ENCODE results near the gene MARK4.

The MARK4 gene

GRCh38 chr19:45340232-45340898 lies 89.3 kb downstream of the MARK4 start, which contains the start of gene KLC3:
Gene KLC3 (plus strand): TSS chr19:45340750. CDS start chr19:45345542, 4,792 bp downstream.
- 9 to 15% methylated on average over 29 to 36 of the region's 50 CpGs for WGBS, 2 experiments (ENCODE audit: insufficient coverage in 2 of 2)
- H3K4me1 ChIP-seq (ENCODE audit: control insufficient read depth, insufficient read depth, low read length, poor library complexity, severe bottlenecking), result no peaks in the 10 kb centered on the region
- H3K9me3 ChIP-seq (ENCODE audit: control insufficient read depth, low read length), result no peaks in the 10 kb centered on the region
- H3K27ac ChIP-seq (ENCODE audit: low read depth, low read length, severe bottlenecking), result no peak within 1 kb of the TSS
- H3K36me3 ChIP-seq (ENCODE audit: control insufficient read depth, insufficient read depth, low read length), result no peaks in the 10 kb centered on the region
- peak within 1 kb of the TSS; percentile 36 for H3K4me3 ChIP-seq (ENCODE audit: extremely low read depth, insufficient read depth, low read length, poor library complexity, severe bottlenecking)

- Histone ChIP-seq H3K4me3 (ENCODE audit: extremely low read depth, insufficient read depth, low read length, poor library complexity, severe bottlenecking) (peak overlapping the region; percentile 36), H3K4me1 (ENCODE audit: control insufficient read depth, insufficient read depth, low read length, poor library complexity, severe bottlenecking) (no peaks in the 10 kb centered on the region), H3K36me3 (ENCODE audit: control insufficient read depth, insufficient read depth, low read length) (no peaks in the 10 kb centered on the region)
Measured at GRCh38 chr19:45340899-45341453, 89.9 kb downstream of the MARK4 start.

GRCh38 chr19:45342911-45343310 lies 91.8 kb downstream of the MARK4 start:
- H3K27ac ChIP-seq (ENCODE audit: low read depth, low read length, severe bottlenecking), result no peak overlapping the region
- no peaks in the 10 kb centered on the region for H3K4me1 ChIP-seq (ENCODE audit: control insufficient read depth, insufficient read depth, low read length, poor library complexity, severe bottlenecking)
- H3K9me3 ChIP-seq (ENCODE audit: control insufficient read depth, low read length), result no peaks in the 10 kb centered on the region
- WGBS, 2 experiments (ENCODE audit: insufficient coverage in 2 of 2), result 83 to 88% methylated on average over 11 of the region's 13 CpGs
- no peaks in the 10 kb centered on the region for H3K36me3 ChIP-seq (ENCODE audit: control insufficient read depth, insufficient read depth, low read length)
- H3K4me3 ChIP-seq (ENCODE audit: extremely low read depth, insufficient read depth, low read length, poor library complexity, severe bottlenecking), result no peak overlapping the region

More at GRCh38 chr19:45340899-45341453, 89.9 kb downstream of the MARK4 start:
- Histone ChIP-seq H3K9me3 (ENCODE audit: control insufficient read depth, low read length) (no peaks in the 10 kb centered on the region), H3K27ac (ENCODE audit: low read depth, low read length, severe bottlenecking) (no peak overlapping the region)
- WGBS, 2 experiments (ENCODE audit: insufficient coverage in 2 of 2), result 21 to 28% methylated on average over 13 to 25 of the region's 25 CpGs

- H3K27ac ChIP-seq (ENCODE audit: low read depth, low read length, severe bottlenecking), result no peak overlapping the region
- WGBS, 2 experiments (ENCODE audit: insufficient coverage in 2 of 2), result 75 to 81% methylated on average over 13 of the region's 15 CpGs
- H3K4me3 ChIP-seq (ENCODE audit: extremely low read depth, insufficient read depth, low read length, poor library complexity, severe bottlenecking), result no peak overlapping the region
- H3K36me3 ChIP-seq (ENCODE audit: control insufficient read depth, insufficient read depth, low read length), result no peaks in the 10 kb centered on the region
- no peaks in the 10 kb centered on the region for H3K9me3 ChIP-seq (ENCODE audit: control insufficient read depth, low read length)
- H3K4me1 ChIP-seq (ENCODE audit: control insufficient read depth, insufficient read depth, low read length, poor library complexity, severe bottlenecking), result no peaks in the 10 kb centered on the region
Measured at GRCh38 chr19:45344621-45345505, 93.8 kb downstream of the MARK4 start.

DNA sequence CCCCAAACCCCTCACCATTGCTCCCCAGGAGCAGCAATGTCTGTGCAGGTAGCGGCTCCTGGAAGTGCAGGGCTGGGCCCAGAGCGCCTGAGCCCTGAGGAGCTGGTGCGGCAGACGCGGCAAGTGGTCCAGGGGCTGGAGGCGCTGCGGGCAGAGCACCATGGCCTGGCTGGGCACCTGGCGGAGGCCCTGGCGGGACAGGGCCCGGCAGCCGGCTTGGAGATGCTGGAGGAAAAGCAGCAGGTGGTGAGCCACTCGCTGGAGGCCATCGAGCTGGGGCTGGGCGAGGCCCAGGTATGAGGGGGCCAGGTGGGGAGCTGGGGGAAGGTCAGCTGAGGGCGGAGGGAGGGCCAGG lies 94.4 kb downstream of the MARK4 start:
- WGBS, 2 experiments (ENCODE audit: insufficient coverage in 2 of 2), result 93 to 96% methylated on average over 13 to 14 of the region's 15 CpGs
- no peak overlapping the region for H3K4me3 ChIP-seq (ENCODE audit: extremely low read depth, insufficient read depth, low read length, poor library complexity, severe bottlenecking)

GRCh38 chr19:45346449-45346848 lies 95.4 kb downstream of the MARK4 start:
- Histone ChIP-seq H3K9me3 (ENCODE audit: control insufficient read depth, low read length) (no peaks in the 10 kb centered on the region), H3K36me3 (ENCODE audit: control insufficient read depth, insufficient read depth, low read length) (peaks cover 9% of the 10 kb centered on the region), H3K27ac (ENCODE audit: low read depth, low read length, severe bottlenecking) (no peak overlapping the region), H3K4me1 (ENCODE audit: control insufficient read depth, insufficient read depth, low read length, poor library complexity, severe bottlenecking) (no peaks in the 10 kb centered on the region), H3K4me3 (ENCODE audit: extremely low read depth, insufficient read depth, low read length, poor library complexity, severe bottlenecking) (no peak overlapping the region)
- WGBS, 2 experiments (ENCODE audit: insufficient coverage in 2 of 2), result 59 to 68% methylated on average over 20 to 27 of the region's 27 CpGs

More for the DNA sequence above, 94.4 kb downstream of the MARK4 start:
- Histone ChIP-seq H3K4me1 (ENCODE audit: control insufficient read depth, insufficient read depth, low read length, poor library complexity, severe bottlenecking) (no peaks in the 10 kb centered on the region), H3K9me3 (ENCODE audit: control insufficient read depth, low read length) (no peaks in the 10 kb centered on the region), H3K36me3 (ENCODE audit: control insufficient read depth, insufficient read depth, low read length) (no peaks in the 10 kb centered on the region), H3K27ac (ENCODE audit: low read depth, low read length, severe bottlenecking) (no peak overlapping the region)

DNA sequence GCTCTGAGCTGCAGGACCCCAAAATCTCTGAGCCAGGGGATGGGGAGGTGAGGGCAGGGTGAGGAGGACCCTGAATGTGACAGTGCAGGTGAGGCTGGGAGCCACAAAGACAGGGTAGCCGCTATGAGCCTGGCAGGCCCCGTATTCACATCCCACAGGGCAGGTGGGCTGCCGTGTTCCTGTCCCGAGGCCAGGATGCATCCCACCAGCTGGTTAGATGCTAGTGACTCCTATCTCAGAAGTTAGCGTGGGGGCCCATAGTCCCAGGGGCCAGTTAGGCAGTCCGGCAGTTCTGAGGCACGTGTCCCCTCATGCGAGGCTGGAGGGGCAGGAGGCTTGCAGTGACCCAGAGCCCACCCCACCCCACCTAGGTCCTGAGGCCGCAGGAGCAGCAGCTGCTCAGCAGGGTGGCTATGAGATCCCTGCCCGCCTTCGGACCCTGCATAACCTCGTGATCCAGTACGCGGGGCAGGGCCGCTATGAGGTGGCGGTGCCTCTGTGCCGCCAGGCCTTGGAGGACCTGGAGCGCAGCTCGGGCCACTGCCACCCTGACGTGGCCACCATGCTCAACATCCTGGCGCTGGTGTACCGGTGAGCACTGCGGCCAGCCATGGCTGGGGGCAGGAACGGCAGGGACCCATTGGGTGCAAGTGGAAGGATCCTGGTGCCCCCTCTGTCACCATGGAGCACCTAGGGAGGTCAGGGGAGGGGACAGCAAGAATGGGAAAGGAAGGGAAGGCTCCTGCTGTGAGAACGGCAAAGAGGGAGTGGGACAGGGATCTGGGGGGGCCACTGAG lies 96.7 kb downstream of the MARK4 start:
- 89 to 93% methylated on average over 19 to 25 of the region's 25 CpGs for WGBS, 2 experiments (ENCODE audit: insufficient coverage in 2 of 2)
- Histone ChIP-seq H3K4me3 (ENCODE audit: extremely low read depth, insufficient read depth, low read length, poor library complexity, severe bottlenecking) (no peak overlapping the region), H3K9me3 (ENCODE audit: control insufficient read depth, low read length) (no peaks in the 10 kb centered on the region), H3K27ac (ENCODE audit: low read depth, low read length, severe bottlenecking) (no peak overlapping the region), H3K4me1 (ENCODE audit: control insufficient read depth, insufficient read depth, low read length, poor library complexity, severe bottlenecking) (no peaks in the 10 kb centered on the region), H3K36me3 (ENCODE audit: control insufficient read depth, insufficient read depth, low read length) (peaks cover 22% of the 10 kb centered on the region)

- Histone ChIP-seq H3K9me3 (ENCODE audit: control insufficient read depth, low read length) (no peaks in the 10 kb centered on the region), H3K4me1 (ENCODE audit: control insufficient read depth, insufficient read depth, low read length, poor library complexity, severe bottlenecking) (no peaks in the 10 kb centered on the region), H3K27ac (ENCODE audit: low read depth, low read length, severe bottlenecking) (no peak overlapping the region), H3K36me3 (ENCODE audit: control insufficient read depth, insufficient read depth, low read length) (peaks cover 30% of the 10 kb centered on the region), H3K4me3 (ENCODE audit: extremely low read depth, insufficient read depth, low read length, poor library complexity, severe bottlenecking) (no peak overlapping the region)
- 86 to 93% methylated on average over 22 of the region's 23 CpGs for WGBS, 2 experiments (ENCODE audit: insufficient coverage in 2 of 2)
Measured at GRCh38 chr19:45348367-45349125, 97.5 kb downstream of the MARK4 start.

DNA sequence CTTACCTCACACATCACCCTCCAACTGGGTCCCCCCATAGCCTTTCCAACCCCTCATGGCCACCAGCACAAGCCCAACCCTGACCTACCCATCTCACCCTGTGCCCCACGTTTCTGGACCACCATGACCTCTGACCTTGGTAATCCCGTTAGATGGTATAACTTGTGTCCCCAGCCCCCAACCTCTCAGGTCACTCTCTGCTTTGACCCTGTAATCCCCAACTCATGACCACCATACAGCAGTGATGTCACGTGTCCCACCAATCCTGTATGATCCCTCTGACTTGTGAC lies 98.0 kb downstream of the MARK4 start:
- no peak overlapping the region for H3K4me3 ChIP-seq (ENCODE audit: extremely low read depth, insufficient read depth, low read length, poor library complexity, severe bottlenecking)
- no peak overlapping the region for H3K27ac ChIP-seq (ENCODE audit: low read depth, low read length, severe bottlenecking)
- H3K4me1 ChIP-seq (ENCODE audit: control insufficient read depth, insufficient read depth, low read length, poor library complexity, severe bottlenecking), result no peaks in the 10 kb centered on the region
- 97 to 100% methylated on average over 3 of the region's 3 CpGs for WGBS, 2 experiments (ENCODE audit: insufficient coverage in 2 of 2)
- peaks cover 34% of the 10 kb centered on the region for H3K36me3 ChIP-seq (ENCODE audit: control insufficient read depth, insufficient read depth, low read length)
- no peaks in the 10 kb centered on the region for H3K9me3 ChIP-seq (ENCODE audit: control insufficient read depth, low read length)

GRCh38 chr19:45349430-45349941 lies 98.4 kb downstream of the MARK4 start:
- Histone ChIP-seq H3K4me3 (ENCODE audit: extremely low read depth, insufficient read depth, low read length, poor library complexity, severe bottlenecking) (no peak overlapping the region), H3K36me3 (ENCODE audit: control insufficient read depth, insufficient read depth, low read length) (peaks cover 38% of the 10 kb centered on the region), H3K9me3 (ENCODE audit: control insufficient read depth, low read length) (no peaks in the 10 kb centered on the region), H3K27ac (ENCODE audit: low read depth, low read length, severe bottlenecking) (no peak overlapping the region), H3K4me1 (ENCODE audit: control insufficient read depth, insufficient read depth, low read length, poor library complexity, severe bottlenecking) (no peaks in the 10 kb centered on the region)
- 96 to 97% methylated on average over 15 to 17 of the region's 17 CpGs for WGBS, 2 experiments (ENCODE audit: insufficient coverage in 2 of 2)
